HG03457 (cell line): Measurements from ENCODE around the gene BRMS1.

Source experiments
- ATAC-seq: cut with Tn5 transposase; IDR thresholded peaks from one replicate; pipeline ENCODE4 v1.9.1; 2021; ENCODE audit warnings: moderate number of reproducible peaks; ENCODE audit not compliant: unreplicated experiment

BRMS1 gene

GRCh38 chr11:66338276-66339161, 6.4 kb downstream of the BRMS1 start:
- ATAC-seq = no peak

GRCh38 chr11:66337103-66337899, 7.6 kb downstream of the BRMS1 start:
- no peak for ATAC-seq

DNA sequence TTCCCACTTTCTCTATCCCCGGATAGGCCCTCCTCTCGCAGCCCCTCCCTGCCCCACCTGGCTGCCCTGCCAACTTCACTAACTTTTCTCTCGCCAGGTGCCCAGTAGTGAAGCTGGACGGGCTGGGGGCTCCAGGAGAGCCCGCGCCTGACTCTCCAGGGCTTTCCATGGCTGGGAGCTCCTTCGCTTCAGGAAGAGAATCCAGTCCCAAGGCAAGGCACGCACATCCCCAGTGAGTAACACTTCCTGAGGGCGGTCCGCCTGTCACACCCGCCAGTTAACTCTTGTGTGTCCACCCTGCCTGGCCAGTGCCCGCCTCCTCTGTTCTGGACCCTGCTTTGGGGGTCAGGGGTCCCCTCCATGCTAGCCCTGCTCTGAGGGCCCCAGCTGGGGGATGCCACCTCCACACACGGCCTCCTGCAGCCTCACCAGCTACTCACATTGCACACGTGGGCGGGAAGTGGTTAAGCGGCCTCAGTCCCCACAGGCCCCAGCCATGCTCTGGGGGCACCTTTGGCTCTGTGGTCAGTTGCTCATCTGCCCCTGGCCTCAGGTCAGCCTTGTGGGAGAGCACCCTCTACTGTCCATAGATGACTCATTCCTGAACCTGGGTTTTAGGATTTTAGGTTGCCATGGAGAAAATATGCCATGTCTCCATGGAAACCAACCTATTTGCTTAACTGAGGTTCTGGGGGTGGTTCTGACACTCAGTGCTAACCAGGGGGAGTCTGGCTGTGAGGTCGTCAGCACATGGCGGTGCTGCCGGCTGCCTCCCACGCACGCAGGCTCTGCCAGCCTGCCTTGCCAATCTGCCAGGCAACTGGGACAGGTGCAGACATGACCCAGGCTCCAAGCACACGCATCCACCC, 8.4 kb downstream of the BRMS1 start, which contains the start of gene RIN1:
Gene RIN1, minus strand, starts transcription at position 201 of the 869 bp plus-strand sequence. Its CDS starts 32 bp downstream, at position 169.
- no peak for ATAC-seq

- ATAC-seq = no peak
Observed at GRCh38 chr11:66335531-66336233, 9.2 kb downstream of the BRMS1 start.

DNA sequence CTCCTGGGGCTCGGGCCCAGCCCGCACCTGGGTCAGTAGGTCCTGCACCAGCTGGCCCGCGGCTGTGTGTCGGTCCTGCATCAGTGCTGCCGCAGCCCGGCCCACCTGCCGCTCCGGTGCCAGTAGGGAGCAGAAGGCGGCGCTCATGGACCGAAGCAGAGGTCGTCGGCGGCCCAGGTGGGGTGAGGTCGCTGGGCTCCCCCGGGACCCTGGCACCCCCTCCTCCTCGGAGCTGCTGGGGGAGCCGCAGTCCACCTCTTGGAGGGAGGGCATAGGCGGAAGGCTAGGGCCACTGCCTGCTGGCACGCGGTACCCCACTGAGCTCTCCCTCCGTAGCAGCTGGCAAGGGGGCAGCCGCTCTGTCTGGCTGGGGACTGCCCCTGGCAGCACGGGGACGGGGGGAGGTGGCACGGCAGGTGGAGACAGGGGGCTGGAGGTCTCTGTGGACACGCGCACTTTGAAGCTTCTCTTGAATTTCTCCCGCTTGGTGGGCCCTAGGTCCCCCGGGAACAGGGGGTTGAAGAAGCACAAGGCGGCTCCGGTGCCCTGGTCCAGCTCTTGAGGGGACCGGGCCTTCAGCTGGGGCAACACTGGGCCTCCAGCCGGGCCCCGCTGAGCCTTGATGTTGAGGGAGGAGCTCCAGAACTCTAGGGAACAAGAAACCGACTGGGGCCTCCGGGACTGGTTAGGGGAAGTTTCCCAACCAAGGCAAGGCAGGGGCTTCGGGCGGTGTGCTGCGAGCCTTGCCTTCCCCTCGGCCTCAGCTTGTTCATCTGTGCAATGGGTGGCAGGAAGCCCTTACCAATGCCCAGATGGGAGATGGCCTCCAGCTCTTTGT, 10.1 kb downstream of the BRMS1 start:
- no peak for ATAC-seq

GRCh38 chr11:66333896-66334604, 10.9 kb downstream of the BRMS1 start:
- ATAC-seq = no peak

DNA sequence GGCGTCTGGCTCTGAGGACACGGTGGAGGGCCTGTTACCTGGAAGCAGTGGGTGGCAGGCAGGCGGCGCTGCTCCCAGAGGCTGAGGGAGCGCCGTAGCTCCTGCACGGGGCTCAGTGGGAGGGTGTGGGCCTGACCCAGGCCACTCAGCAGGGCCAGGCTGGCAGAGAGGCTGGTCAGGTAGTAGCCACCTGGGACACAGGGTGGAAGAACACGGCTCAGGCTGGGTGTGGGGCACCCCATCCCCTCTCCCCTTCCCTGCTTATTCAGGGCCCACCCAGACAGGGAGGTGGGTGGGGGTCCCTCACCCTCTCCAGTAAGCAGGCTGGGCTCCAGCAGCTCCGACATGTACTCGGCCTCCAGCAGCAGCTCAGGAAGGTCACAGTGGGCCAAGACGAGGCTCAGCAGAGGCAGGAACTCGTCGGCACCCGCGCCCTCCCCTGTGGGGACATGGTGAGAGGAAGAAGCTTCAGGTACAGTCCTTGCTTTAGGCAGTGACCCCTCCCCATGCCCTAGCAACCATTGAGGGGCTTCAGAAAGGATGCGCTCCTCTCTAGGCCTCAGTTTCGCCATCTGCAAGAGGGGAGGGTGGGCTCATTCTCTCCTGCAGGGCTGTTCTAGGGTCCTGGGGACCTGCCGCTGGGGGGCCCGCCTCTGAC, 11.6 kb downstream of the BRMS1 start:
- ATAC-seq = no peak

GRCh38 chr11:66332371-66333219, 12.3 kb downstream of the BRMS1 start:
- no peak for ATAC-seq

GRCh38 chr11:66331542-66332370, 13.1 kb downstream of the BRMS1 start:
- ATAC-seq = no peak

DNA sequence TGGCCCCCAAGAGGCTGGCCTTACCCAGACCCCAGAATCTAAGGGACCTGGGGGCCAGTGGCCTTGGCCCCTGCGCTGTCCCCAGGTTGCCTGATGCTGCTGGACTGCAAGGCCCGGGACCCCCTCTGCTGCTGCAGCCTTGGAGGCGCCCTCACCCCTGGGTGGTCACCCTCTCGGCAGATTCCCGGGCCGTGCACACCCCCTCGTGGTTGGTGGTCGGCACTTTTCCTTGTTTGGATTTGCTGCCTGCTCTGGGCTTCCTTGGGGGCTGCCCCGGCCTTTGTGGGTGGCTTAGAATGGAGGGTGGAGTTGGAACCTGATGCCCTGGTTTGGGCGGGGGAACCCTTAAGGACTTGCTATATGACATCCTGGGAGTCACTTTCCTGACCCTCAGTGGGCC, 14.0 kb downstream of the BRMS1 start:
- ATAC-seq = no peak

DNA sequence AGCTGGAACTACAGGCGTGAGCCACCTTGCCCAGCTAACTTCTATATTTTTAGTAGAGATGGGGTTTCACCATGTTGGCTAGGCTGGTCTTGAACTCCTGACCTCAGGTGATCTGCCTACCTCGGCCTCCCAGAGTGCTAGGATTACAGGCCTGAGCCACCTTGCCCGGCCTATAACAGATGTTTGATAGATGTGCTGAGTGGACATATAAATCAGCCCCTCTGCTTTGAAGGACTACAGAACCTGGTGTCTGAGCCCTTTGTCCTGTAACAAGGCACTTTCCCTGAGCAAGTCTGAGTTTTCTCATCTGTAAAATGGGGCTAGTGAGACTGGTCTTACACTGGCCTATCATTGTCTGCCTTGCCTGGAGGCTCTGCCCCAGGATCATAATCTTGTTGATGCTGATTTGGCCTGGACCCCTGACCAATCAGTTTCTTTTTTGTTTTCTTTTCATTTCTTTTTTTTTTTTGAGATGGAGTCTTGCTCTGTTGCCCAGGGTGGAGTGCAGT, 15.7 kb downstream of the BRMS1 start:
- ATAC-seq = no peak

DNA sequence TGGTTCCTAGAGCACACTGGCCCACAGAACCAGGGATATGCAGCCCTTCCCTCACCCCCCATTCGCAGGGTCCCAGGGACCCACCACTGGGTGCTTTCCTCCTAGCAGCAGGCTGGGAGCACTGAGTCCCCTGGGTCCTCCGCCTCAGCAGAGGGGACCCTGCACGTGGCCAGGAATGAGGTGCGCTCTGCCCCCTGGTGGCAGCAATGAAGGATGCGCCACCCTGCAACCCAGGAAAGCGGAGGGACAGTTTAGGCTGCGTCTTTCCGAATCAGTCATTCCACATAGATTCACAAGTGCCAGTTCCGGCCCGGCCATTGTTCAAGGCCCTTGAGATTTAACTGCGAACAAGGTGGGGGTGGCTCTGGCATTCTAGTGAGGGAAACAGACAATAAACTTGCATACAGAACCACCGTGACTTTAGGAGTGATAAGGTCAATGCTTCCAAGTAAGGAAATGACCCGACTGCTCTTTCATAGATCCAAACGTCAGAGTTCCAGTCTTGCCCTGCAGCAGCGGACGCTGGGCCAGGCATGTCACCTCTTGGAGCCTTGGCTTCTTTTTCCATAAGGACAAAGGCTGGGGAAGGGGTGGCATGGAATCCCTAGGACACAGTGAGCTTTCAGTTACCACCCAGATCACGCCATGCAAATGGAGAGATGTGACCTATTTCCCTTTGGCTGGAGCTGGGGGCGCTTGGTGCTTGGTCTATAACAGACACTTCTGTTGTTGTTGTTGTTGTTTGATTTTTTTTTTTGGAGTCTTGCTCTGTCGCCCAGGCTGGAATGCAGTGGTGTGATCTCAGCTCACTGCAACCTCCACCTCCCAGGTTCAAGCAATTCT, 16.4 kb downstream of the BRMS1 start:
- ATAC-seq = no peak

- ATAC-seq = no peak
Observed at GRCh38 chr11:66328031-66328301, 16.9 kb downstream of the BRMS1 start.

- no peak for ATAC-seq
Observed at GRCh38 chr11:66327171-66328030, 17.5 kb downstream of the BRMS1 start.
